ENCODE measurements around the gene TENT5A.

Gene TENT5A

GRCh38 chr6:81766482-81767069 lies 14.1 kb upstream of the TENT5A start:
- peak; percentile 37 for ATAC-seq
- no peak for TF ChIP-seq CSRNP3 (CRISPR knock-in tag; IDR thresholded peaks at IDR 0.05)
- TF ChIP-seq ZNF70 (CRISPR knock-in tag; IDR thresholded peaks at IDR 0.05): no peak
- TF ChIP-seq TCF4 (CRISPR knock-in tag; IDR thresholded peaks at IDR 0.05; ENCODE audit: borderline replicate concordance): no peak
- TF ChIP-seq ZFP30 (CRISPR knock-in tag; IDR thresholded peaks at IDR 0.05): no peak
- peak; percentile 38; the same call in 1 of the 2 replicates for TF ChIP-seq TOX (CRISPR knock-in tag; IDR thresholded peaks at IDR 0.05; ENCODE audit: borderline replicate concordance)
- peak; percentile 50; the same call in 1 of the 2 replicates for TF ChIP-seq ISL1 (CRISPR knock-in tag; IDR thresholded peaks at IDR 0.05)
- TF ChIP-seq PATZ1 (CRISPR knock-in tag; IDR thresholded peaks at IDR 0.05; ENCODE audit: borderline replicate concordance): no peak
- no peak for TF ChIP-seq CSDC2 (CRISPR knock-in tag; IDR thresholded peaks at IDR 0.05)
- no peak for TF ChIP-seq BACH2 (CRISPR knock-in tag; IDR thresholded peaks at IDR 0.05; ENCODE audit: borderline replicate concordance)
- TF ChIP-seq CREB5 (CRISPR knock-in tag; IDR thresholded peaks at IDR 0.05; ENCODE audit: low read depth): no peak
- TF ChIP-seq ZFP3 (CRISPR knock-in tag; IDR thresholded peaks at IDR 0.05): no peak
- no peak for TF ChIP-seq ESRRG (CRISPR knock-in tag; IDR thresholded peaks at IDR 0.05)

GRCh38 chr6:81764531-81764930 lies 12.1 kb upstream of the TENT5A start:
- ATAC-seq: no peak
- TF ChIP-seq ESRRG (CRISPR knock-in tag; IDR thresholded peaks at IDR 0.05) (no peak), ZC3H10 (CRISPR knock-in tag; IDR thresholded peaks at IDR 0.05) (no peak), TSHZ2 (CRISPR knock-in tag; IDR thresholded peaks at IDR 0.05) (no peak), ISL1 (CRISPR knock-in tag; IDR thresholded peaks at IDR 0.05) (no peak), ZNF565 (CRISPR knock-in tag; conservative IDR thresholded peaks at IDR 0.05; ENCODE audit: low read depth) (no peak), TOX (CRISPR knock-in tag; IDR thresholded peaks at IDR 0.05; ENCODE audit: borderline replicate concordance) (no peak), CSRNP3 (CRISPR knock-in tag; IDR thresholded peaks at IDR 0.05) (no peak), ZFP30 (CRISPR knock-in tag; IDR thresholded peaks at IDR 0.05) (no peak), GLIS3 (CRISPR knock-in tag; IDR thresholded peaks at IDR 0.05) (no peak), PPARA (CRISPR knock-in tag; IDR thresholded peaks at IDR 0.05; ENCODE audit: borderline replicate concordance) (no peak), TCF4 (CRISPR knock-in tag; IDR thresholded peaks at IDR 0.05; ENCODE audit: borderline replicate concordance) (no peak), BACH2 (CRISPR knock-in tag; IDR thresholded peaks at IDR 0.05; ENCODE audit: borderline replicate concordance) (no peak), CREB5 (CRISPR knock-in tag; IDR thresholded peaks at IDR 0.05; ENCODE audit: low read depth) (no peak), ARNTL (CRISPR knock-in tag; IDR thresholded peaks at IDR 0.05; ENCODE audit: borderline replicate concordance, low read depth) (no peak), ZNF8 (CRISPR knock-in tag; IDR thresholded peaks at IDR 0.05) (no peak), PATZ1 (CRISPR knock-in tag; IDR thresholded peaks at IDR 0.05; ENCODE audit: borderline replicate concordance) (no peak), POU6F1 (CRISPR knock-in tag; IDR thresholded peaks at IDR 0.05; ENCODE audit: borderline replicate concordance, low read depth) (no peak), CSDC2 (CRISPR knock-in tag; IDR thresholded peaks at IDR 0.05) (no peak), OSR1 (CRISPR knock-in tag; IDR thresholded peaks at IDR 0.05) (no peak), ZNF70 (CRISPR knock-in tag; IDR thresholded peaks at IDR 0.05) (no peak)
